ENCODE measurements around the gene KAT2B.

The KAT2B gene

DNA sequence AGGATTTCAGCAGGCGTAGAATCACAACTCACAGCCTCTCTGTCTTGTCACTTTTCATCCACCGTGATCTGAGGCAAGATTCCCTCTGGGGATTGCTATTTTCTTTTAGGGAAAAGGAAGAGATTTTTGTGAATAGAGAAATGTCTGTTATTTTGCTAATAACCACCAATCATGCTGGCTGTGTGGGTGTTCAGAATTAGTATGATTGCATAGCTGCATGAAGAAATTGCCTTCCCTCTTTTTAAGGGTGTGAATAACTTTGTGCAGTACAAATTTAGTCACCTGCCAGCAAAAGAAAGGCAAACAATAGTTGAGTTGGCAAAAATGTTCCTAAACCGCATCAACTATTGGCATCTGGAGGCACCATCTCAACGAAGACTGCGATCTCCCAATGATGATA, 60.8 kb downstream of the KAT2B start:
- DNase-seq (ENCODE audit: low read depth in 2 of 2), result no peak
- TF ChIP-seq, protein P1, sequence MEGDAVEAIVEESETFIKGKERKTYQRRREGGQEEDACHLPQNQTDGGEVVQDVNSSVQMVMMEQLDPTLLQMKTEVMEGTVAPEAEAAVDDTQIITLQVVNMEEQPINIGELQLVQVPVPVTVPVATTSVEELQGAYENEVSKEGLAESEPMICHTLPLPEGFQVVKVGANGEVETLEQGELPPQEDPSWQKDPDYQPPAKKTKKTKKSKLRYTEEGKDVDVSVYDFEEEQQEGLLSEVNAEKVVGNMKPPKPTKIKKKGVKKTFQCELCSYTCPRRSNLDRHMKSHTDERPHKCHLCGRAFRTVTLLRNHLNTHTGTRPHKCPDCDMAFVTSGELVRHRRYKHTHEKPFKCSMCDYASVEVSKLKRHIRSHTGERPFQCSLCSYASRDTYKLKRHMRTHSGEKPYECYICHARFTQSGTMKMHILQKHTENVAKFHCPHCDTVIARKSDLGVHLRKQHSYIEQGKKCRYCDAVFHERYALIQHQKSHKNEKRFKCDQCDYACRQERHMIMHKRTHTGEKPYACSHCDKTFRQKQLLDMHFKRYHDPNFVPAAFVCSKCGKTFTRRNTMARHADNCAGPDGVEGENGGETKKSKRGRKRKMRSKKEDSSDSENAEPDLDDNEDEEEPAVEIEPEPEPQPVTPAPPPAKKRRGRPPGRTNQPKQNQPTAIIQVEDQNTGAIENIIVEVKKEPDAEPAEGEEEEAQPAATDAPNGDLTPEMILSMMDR (IDR thresholded peaks at IDR 0.05; ENCODE audit: low read depth, low read length), result no peak
- H3K4me3 ChIP-seq (replicated peaks in 1 of 2; ENCODE audit: low read depth in 2 of 2, low read length in 2 of 2), result no peak overlapping the region

GRCh38 chr3:20103731-20104130, 63.5 kb downstream of the KAT2B start:
- no peak overlapping the region for H3K4me3 ChIP-seq (replicated peaks in 1 of 2; ENCODE audit: low read depth in 2 of 2, low read length in 2 of 2)
- TF ChIP-seq, protein P1 (IDR thresholded peaks at IDR 0.05; ENCODE audit: low read depth, low read length), result no peak
- DNase-seq (ENCODE audit: low read depth in 2 of 2), result no peak

GRCh38 chr3:20104167-20104661, 64.0 kb downstream of the KAT2B start:
- DNase-seq (ENCODE audit: low read depth in 2 of 2), result no peak
- H3K4me3 ChIP-seq (replicated peaks in 1 of 2; ENCODE audit: low read depth in 2 of 2, low read length in 2 of 2), result no peak overlapping the region
- TF ChIP-seq, protein P1 (IDR thresholded peaks at IDR 0.05; ENCODE audit: low read depth, low read length), result no peak

- TF ChIP-seq, protein P1 (IDR thresholded peaks at IDR 0.05; ENCODE audit: low read depth, low read length), result no peak
- no peak overlapping the region for H3K4me3 ChIP-seq (replicated peaks in 1 of 2; ENCODE audit: low read depth in 2 of 2, low read length in 2 of 2)
- DNase-seq (ENCODE audit: low read depth in 2 of 2), result no peak
Measured at GRCh38 chr3:20105513-20106280, 65.5 kb downstream of the KAT2B start.

DNA sequence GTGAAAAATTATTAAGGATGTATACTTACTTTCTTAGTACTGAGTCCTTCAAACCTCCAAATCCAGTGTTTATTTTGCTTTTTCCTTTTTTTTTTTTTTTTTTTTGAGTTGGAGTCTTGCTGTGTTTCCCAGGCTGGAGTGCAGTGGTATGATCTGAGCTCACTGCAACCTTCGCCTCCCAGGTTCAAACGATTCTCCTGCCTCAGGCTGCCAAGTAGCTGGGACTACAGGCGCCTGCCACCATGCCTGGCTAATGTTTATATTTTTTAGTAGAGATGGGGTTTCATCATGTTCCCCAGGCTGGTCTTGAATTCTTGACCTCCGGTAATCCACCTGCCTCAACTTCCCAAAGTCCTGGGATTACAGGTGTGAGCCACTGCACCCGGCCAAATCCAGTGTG, 67.5 kb downstream of the KAT2B start:
- DNase-seq (ENCODE audit: low read depth in 2 of 2), result no peak
- H3K4me3 ChIP-seq (replicated peaks in 1 of 2; ENCODE audit: low read depth in 2 of 2, low read length in 2 of 2), result no peak overlapping the region
- TF ChIP-seq, protein P1 (IDR thresholded peaks at IDR 0.05; ENCODE audit: low read depth, low read length), result no peak

GRCh38 chr3:20108869-20109268, 68.6 kb downstream of the KAT2B start:
- no peak overlapping the region for H3K4me3 ChIP-seq (replicated peaks in 1 of 2; ENCODE audit: low read depth in 2 of 2, low read length in 2 of 2)
- TF ChIP-seq, protein P1 (IDR thresholded peaks at IDR 0.05; ENCODE audit: low read depth, low read length), result no peak
- DNase-seq (ENCODE audit: low read depth in 2 of 2), result no peak
